BLaER1 (cell line): ENCODE data around the gene MBOAT1.

Experiments
- H3K27ac ChIP-seq: shearing (Covaris generic); formaldehyde crosslinking; 2 replicates; pipeline ENCODE4 v1.8.1; 2022
- H3K27me3 ChIP-seq: shearing (Covaris generic); formaldehyde crosslinking; 2 replicates; pipeline ENCODE4 v1.8.1; 2022
- H3K36me3 ChIP-seq: shearing (Covaris generic); formaldehyde crosslinking; 2 replicates; pipeline ENCODE4 v1.8.1; 2022
- H3K4me1 ChIP-seq: shearing (Covaris generic); formaldehyde crosslinking; 2 replicates; pipeline ENCODE4 v1.8.1; 2022
- H3K4me2 ChIP-seq: shearing (Covaris generic); formaldehyde crosslinking; 2 replicates; pipeline ENCODE4 v1.8.1; 2022
- H3K4me3 ChIP-seq: shearing (Covaris generic); formaldehyde crosslinking; 2 replicates; pipeline ENCODE4 v1.8.1; 2022
- H3K9ac ChIP-seq: shearing (Covaris generic); formaldehyde crosslinking; 2 replicates; pipeline ENCODE4 v1.8.1; 2022
- H3K9me3 ChIP-seq: shearing (Covaris generic); formaldehyde crosslinking; 2 replicates; pipeline ENCODE4 v1.8.1; 2022
- H4K20me1 ChIP-seq: shearing (Covaris generic); formaldehyde crosslinking; 2 replicates; pipeline ENCODE4 v1.8.1; 2022
- Cebpa-rat ChIP-seq: shearing (Covaris generic); IDR thresholded peaks from 2 replicates; pipeline ENCODE4 v1.8.1; 2022

MBOAT1 gene

GRCh38 chr6:20113649-20114224, 98.5 kb downstream of the MBOAT1 start:
- peaks cover 44% of the 10 kb centered on the region for H3K4me1 ChIP-seq
- H3K4me2 ChIP-seq, result no peak overlapping the region
- no peak overlapping the region for H3K27ac ChIP-seq
- H3K9ac ChIP-seq, result no peak overlapping the region
- H3K36me3 ChIP-seq, result peaks cover 17% of the 10 kb centered on the region; the same call in 1 of the 2 replicates
- no peak overlapping the region for H3K4me3 ChIP-seq
- H4K20me1 ChIP-seq, result no peaks in the 10 kb centered on the region
- no peaks in the 10 kb centered on the region for H3K27me3 ChIP-seq
- TF ChIP-seq Cebpa-rat, result no peak
- no peaks in the 10 kb centered on the region for H3K9me3 ChIP-seq

GRCh38 chr6:20112841-20113240, 99.4 kb downstream of the MBOAT1 start:
- H3K36me3 ChIP-seq, result peaks cover 23% of the 10 kb centered on the region; the same call in 1 of the 2 replicates
- TF ChIP-seq Cebpa-rat, result no peak

GRCh38 chr6:20112241-20112640, 100.0 kb downstream of the MBOAT1 start:
- Histone ChIP-seq H3K4me3 (no peak overlapping the region), H3K9me3 (no peaks in the 10 kb centered on the region), H3K27me3 (no peaks in the 10 kb centered on the region), H3K4me2 (peak overlapping the region; percentile 5), H3K27ac (no peak overlapping the region), H3K36me3 (peaks cover 22% of the 10 kb centered on the region; the same call in 1 of the 2 replicates), H3K9ac (no peak overlapping the region), H4K20me1 (no peaks in the 10 kb centered on the region), H3K4me1 (peaks cover 30% of the 10 kb centered on the region)
- TF ChIP-seq Cebpa-rat, result no peak

More at GRCh38 chr6:20112841-20113240, 99.4 kb downstream of the MBOAT1 start:
- Histone ChIP-seq H3K9ac (no peak overlapping the region), H3K4me2 (peak overlapping the region; percentile 5), H3K4me1 (peaks cover 36% of the 10 kb centered on the region), H3K4me3 (no peak overlapping the region), H3K9me3 (no peaks in the 10 kb centered on the region), H3K27ac (no peak overlapping the region), H3K27me3 (no peaks in the 10 kb centered on the region), H4K20me1 (no peaks in the 10 kb centered on the region)

GRCh38 chr6:20110478-20110877, 101.8 kb downstream of the MBOAT1 start:
- H3K4me1 ChIP-seq, result peaks cover 23% of the 10 kb centered on the region
- no peak overlapping the region for H3K4me3 ChIP-seq
- no peak overlapping the region for H3K27ac ChIP-seq
- no peaks in the 10 kb centered on the region for H3K9me3 ChIP-seq
- H3K36me3 ChIP-seq, result peaks cover 26% of the 10 kb centered on the region; the same call in 1 of the 2 replicates
- H3K4me2 ChIP-seq, result no peak overlapping the region
- no peaks in the 10 kb centered on the region for H4K20me1 ChIP-seq
- no peaks in the 10 kb centered on the region for H3K27me3 ChIP-seq
- TF ChIP-seq Cebpa-rat, result no peak
- no peak overlapping the region for H3K9ac ChIP-seq

GRCh38 chr6:20109526-20109925, 102.7 kb downstream of the MBOAT1 start:
- H4K20me1 ChIP-seq, result no peaks in the 10 kb centered on the region
- peaks cover 15% of the 10 kb centered on the region for H3K4me1 ChIP-seq
- no peak overlapping the region for H3K9ac ChIP-seq
- H3K27ac ChIP-seq, result no peak overlapping the region
- H3K4me2 ChIP-seq, result no peak overlapping the region
- no peaks in the 10 kb centered on the region for H3K27me3 ChIP-seq
- no peaks in the 10 kb centered on the region for H3K9me3 ChIP-seq
- H3K4me3 ChIP-seq, result no peak overlapping the region
- no peak for TF ChIP-seq Cebpa-rat
- H3K36me3 ChIP-seq, result peaks cover 26% of the 10 kb centered on the region; the same call in 1 of the 2 replicates

GRCh38 chr6:20105838-20106237, 106.4 kb downstream of the MBOAT1 start:
- Histone ChIP-seq H3K27ac (no peak overlapping the region), H3K9ac (no peak overlapping the region), H3K9me3 (no peaks in the 10 kb centered on the region), H3K4me1 (no peaks in the 10 kb centered on the region), H3K4me3 (no peak overlapping the region), H4K20me1 (no peaks in the 10 kb centered on the region), H3K4me2 (no peak overlapping the region), H3K36me3 (peaks cover 35% of the 10 kb centered on the region), H3K27me3 (no peaks in the 10 kb centered on the region)
- no peak for TF ChIP-seq Cebpa-rat

GRCh38 chr6:20104696-20105095, 107.6 kb downstream of the MBOAT1 start:
- no peak overlapping the region for H3K9ac ChIP-seq
- TF ChIP-seq Cebpa-rat, result no peak

GRCh38 chr6:20102397-20103073, 109.7 kb downstream of the MBOAT1 start:
- Histone ChIP-seq H3K27ac (no peak overlapping the region), H4K20me1 (no peaks in the 10 kb centered on the region), H3K4me2 (no peak overlapping the region), H3K9me3 (no peaks in the 10 kb centered on the region), H3K36me3 (peaks cover 20% of the 10 kb centered on the region), H3K4me1 (peaks cover 11% of the 10 kb centered on the region), H3K9ac (no peak overlapping the region), H3K27me3 (no peaks in the 10 kb centered on the region), H3K4me3 (no peak overlapping the region)
- no peak for TF ChIP-seq Cebpa-rat

More at GRCh38 chr6:20104696-20105095, 107.6 kb downstream of the MBOAT1 start:
- Histone ChIP-seq H3K9me3 (no peaks in the 10 kb centered on the region), H3K4me1 (no peaks in the 10 kb centered on the region), H3K4me3 (no peak overlapping the region), H3K27me3 (no peaks in the 10 kb centered on the region), H4K20me1 (no peaks in the 10 kb centered on the region), H3K4me2 (no peak overlapping the region), H3K27ac (no peak overlapping the region), H3K36me3 (peaks cover 35% of the 10 kb centered on the region)

- H3K27ac ChIP-seq, result no peak overlapping the region
- H4K20me1 ChIP-seq, result no peaks in the 10 kb centered on the region
- H3K4me3 ChIP-seq, result no peak overlapping the region
- peaks cover 17% of the 10 kb centered on the region for H3K4me1 ChIP-seq
- no peaks in the 10 kb centered on the region for H3K9me3 ChIP-seq
- TF ChIP-seq Cebpa-rat, result no peak
- no peaks in the 10 kb centered on the region for H3K27me3 ChIP-seq
- H3K36me3 ChIP-seq, result peaks cover 15% of the 10 kb centered on the region
- peak overlapping the region; percentile 25 for H3K4me2 ChIP-seq
- H3K9ac ChIP-seq, result no peak overlapping the region
These were observed 113.1 kb downstream of the MBOAT1 start for GRCh38 chr6:20099156-20099555.

- H3K9ac ChIP-seq, result no peak overlapping the region
- H3K27me3 ChIP-seq, result no peaks in the 10 kb centered on the region
- H3K9me3 ChIP-seq, result no peaks in the 10 kb centered on the region
- no peak overlapping the region for H3K27ac ChIP-seq
- no peak overlapping the region for H3K4me3 ChIP-seq
- H3K36me3 ChIP-seq, result peaks cover 14% of the 10 kb centered on the region
- H3K4me2 ChIP-seq, result no peak overlapping the region
- no peak for TF ChIP-seq Cebpa-rat
- no peaks in the 10 kb centered on the region for H4K20me1 ChIP-seq
- H3K4me1 ChIP-seq, result peaks cover 17% of the 10 kb centered on the region
These were observed 113.9 kb downstream of the MBOAT1 start for GRCh38 chr6:20098267-20098876.
